ENCODE measurements around the gene MBD1. TPM values are rescaled to one million over a fixed set of nuclear protein-coding genes. Genes with fewer than 3 reads are reported as not detected.

MBD1 gene
- total RNA-seq, 1 donor from 2014 or later, result 53.4 TPM

DNA sequence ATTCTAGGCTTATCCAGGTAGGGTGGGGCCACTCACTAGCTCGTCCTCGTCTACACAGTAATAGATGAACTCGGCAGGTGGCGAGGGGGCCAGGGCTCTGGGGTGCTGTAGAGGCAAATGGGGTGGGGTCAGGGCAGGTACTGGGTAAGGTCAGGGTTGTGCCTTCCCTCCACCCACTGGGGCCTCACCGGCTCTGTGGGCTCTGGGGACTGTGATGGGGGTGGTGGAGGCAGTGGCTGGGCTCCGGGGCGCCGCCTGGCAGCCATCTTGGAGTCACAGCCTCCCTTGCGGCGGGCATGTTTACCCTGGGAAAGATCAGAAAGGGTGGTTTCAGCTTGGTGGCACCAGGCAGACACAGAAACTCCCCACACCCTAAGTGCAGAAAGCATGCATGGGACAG lies 6.4 kb downstream of the MBD1 start:
- intact Hi-C loops (cut with DNase I), result no loop called here
- H3K4me1 ChIP-seq, result peaks cover 2 to 11% of the 10 kb centered on the region in 2 donors
- H3K9me3 ChIP-seq, result no peaks in the 10 kb centered on the region
- H3K4me3 ChIP-seq, result no peak overlapping the region
- H3K27ac ChIP-seq, result no peak overlapping the region
- no peaks in the 10 kb centered on the region for H3K27me3 ChIP-seq
- TF ChIP-seq, protein P1, sequence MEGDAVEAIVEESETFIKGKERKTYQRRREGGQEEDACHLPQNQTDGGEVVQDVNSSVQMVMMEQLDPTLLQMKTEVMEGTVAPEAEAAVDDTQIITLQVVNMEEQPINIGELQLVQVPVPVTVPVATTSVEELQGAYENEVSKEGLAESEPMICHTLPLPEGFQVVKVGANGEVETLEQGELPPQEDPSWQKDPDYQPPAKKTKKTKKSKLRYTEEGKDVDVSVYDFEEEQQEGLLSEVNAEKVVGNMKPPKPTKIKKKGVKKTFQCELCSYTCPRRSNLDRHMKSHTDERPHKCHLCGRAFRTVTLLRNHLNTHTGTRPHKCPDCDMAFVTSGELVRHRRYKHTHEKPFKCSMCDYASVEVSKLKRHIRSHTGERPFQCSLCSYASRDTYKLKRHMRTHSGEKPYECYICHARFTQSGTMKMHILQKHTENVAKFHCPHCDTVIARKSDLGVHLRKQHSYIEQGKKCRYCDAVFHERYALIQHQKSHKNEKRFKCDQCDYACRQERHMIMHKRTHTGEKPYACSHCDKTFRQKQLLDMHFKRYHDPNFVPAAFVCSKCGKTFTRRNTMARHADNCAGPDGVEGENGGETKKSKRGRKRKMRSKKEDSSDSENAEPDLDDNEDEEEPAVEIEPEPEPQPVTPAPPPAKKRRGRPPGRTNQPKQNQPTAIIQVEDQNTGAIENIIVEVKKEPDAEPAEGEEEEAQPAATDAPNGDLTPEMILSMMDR (IDR thresholded peaks at IDR 0.05), result no peak
- no peak for DNase-seq (ENCODE audit: low spot score in 2 of 2)
- peaks cover 64 to 72% of the 10 kb centered on the region in 2 donors for H3K36me3 ChIP-seq

DNA sequence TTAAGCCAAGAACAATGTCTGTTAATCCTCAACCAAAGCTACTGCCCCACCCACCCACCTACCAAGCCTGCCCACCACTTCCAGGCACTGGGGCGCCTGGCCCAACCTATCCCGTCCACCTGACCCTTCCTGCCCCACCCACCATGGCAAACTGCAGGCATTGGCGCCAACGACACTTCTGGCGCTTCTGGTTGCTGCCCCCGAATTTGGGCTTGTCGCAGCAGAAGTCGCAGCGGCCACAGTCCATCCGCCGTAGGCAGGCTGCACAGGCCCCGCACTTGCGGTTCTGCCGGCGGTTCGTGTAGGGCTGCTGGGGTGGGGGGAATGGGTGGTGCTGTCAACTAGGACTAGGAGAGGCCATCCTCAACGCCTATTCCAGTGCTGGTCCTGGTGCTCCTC lies 7.3 kb downstream of the MBD1 start:
- DNase-seq (ENCODE audit: low spot score in 2 of 2), result no peak
- intact Hi-C loops (cut with DNase I), result no loop called here
- peaks cover 64 to 72% of the 10 kb centered on the region in 2 donors for H3K36me3 ChIP-seq

DNA sequence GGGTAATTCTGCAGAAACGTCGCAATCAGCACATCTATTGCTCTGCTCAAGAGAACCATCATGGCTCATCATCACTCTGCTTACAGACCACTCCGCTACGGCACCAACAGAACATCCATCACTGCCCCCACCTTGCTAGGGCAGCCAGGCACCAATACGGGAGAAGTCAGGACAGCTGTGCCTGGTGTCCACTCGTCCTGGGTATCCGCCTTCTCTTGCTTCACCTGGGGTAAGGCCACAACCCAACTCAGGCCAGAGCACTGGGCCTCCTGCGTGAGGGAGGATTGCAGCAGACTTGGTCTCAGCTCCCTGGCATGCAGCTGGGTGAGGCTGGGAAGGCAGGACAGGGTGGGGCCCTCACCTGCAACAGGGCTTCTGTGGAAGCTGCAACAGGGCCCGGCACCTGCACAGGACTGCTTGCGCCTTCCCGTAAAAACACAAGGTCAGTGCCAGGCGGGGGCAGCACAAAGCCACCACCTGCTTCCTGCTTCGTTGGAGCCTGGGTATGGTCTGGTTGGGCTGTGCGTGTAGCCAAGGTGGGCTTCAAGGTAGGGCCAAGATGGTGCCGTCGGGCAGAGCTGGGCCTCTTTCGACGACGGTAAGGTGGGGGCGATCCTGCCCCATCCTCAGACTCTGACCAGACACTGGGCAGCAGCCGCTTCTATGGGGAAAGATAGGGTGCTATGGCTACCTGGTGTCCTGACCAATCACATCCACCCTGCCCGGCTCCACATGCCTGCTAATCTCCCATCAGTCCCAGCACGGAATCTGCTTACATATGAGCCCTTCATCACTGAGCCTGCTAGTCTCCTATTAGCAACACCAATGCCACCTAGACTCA lies 7.9 kb downstream of the MBD1 start:
- DNase-seq (ENCODE audit: low spot score in 2 of 2), result no peak
- H3K9me3 ChIP-seq, result no peaks in the 10 kb centered on the region
- H3K27me3 ChIP-seq, result no peaks in the 10 kb centered on the region
- intact Hi-C loops (cut with DNase I), result no loop called here
- H3K27ac ChIP-seq, result no peak overlapping the region
- H3K4me1 ChIP-seq, result no peaks in the 10 kb centered on the region
- H3K36me3 ChIP-seq, result peaks cover 64 to 72% of the 10 kb centered on the region in 2 donors
- no peak overlapping the region for H3K4me3 ChIP-seq
- TF ChIP-seq, protein P1 (IDR thresholded peaks at IDR 0.05), result no peak

More for the DNA sequence above, 7.3 kb downstream of the MBD1 start:
- Histone ChIP-seq H3K9me3 (no peaks in the 10 kb centered on the region), H3K27me3 (no peaks in the 10 kb centered on the region), H3K4me1 (peaks cover 0 to 4% of the 10 kb centered on the region in 2 donors), H3K4me3 (no peak overlapping the region), H3K27ac (no peak overlapping the region)
- TF ChIP-seq, protein P1 (IDR thresholded peaks at IDR 0.05), result no peak

DNA sequence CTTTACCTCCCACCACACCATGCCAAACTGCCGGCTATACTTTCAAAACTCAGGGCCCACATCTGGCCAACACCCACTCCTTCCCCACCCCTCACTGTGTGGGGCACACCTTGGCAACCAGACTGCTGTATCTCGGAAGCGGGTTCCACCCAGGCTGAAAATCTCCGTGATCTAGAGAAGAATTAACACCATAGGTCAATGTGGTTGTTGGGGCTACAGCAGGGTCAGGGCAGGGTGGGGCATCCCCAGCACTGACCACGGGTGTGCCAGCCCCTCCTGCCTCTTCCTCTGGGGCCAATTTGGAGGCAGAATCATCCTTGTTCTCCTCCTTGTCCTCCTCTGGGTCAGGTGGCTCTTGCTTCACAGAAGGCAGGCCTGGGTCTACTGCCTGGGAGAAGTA lies 8.8 kb downstream of the MBD1 start:
- peaks cover 64 to 66% of the 10 kb centered on the region in 2 donors for H3K36me3 ChIP-seq
- H3K27ac ChIP-seq, result no peak overlapping the region

DNA sequence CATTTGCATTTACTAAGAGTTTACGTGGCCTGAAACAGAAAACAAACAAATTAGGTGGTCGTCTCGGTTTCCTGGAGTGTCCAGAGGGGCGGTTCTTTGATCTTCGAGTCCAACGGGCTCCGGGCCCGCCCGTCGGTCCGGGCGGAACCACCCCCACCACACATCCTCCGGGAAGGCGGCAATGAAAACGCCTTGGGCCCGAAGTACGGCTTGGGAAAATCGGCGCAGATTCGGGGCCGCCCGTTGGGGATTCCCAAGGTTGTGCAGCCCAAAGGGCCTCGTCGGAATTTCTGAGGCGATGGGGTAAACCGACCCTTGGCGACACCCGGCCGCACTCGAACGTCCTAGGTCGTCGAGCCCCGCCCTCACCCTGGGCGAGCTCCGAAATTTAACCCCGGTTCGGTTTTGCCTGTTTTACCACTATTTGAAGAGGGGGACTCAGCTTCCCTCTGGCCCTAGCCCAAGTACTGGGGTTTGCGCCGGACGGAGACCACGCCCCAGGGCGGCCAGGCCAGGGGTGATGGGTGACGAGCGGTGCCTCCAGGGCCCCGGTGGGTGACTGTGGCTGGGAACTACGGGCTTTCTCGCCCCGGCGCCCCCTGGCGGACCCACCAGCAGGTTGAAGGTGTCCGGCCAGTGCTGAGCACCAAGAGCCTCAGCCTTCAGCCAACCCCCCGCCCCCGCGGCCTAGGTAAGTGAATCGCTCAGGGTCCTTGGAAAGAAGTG lies 13.1 kb downstream of the MBD1 start:
- Histone ChIP-seq H3K27ac (peak overlapping the region; percentile 78 to 81), H3K4me1 (no peaks in the 10 kb centered on the region), H3K9me3 (no peaks in the 10 kb centered on the region), H3K36me3 (peaks cover 24% of the 10 kb centered on the region in 2 donors), H3K4me3 (peak overlapping the region; percentile 50 to 68), H3K27me3 (no peaks in the 10 kb centered on the region)
- TF ChIP-seq, protein P1 (IDR thresholded peaks at IDR 0.05), result peak; percentile 64 to 70 (median 69)
- intact Hi-C loops (cut with DNase I), result loop anchor here (5.0 kb wide), 2 partner anchors 39 to 456 kb away; partner anchors contain the start of gene ACAA2
- DNase-seq (ENCODE audit: low spot score in 2 of 2), result peak; percentile 42 to 91

More for the DNA sequence above, 8.8 kb downstream of the MBD1 start:
- Histone ChIP-seq H3K27me3 (no peaks in the 10 kb centered on the region), H3K9me3 (no peaks in the 10 kb centered on the region), H3K4me3 (no peak overlapping the region), H3K4me1 (no peaks in the 10 kb centered on the region)
- TF ChIP-seq, protein P1 (IDR thresholded peaks at IDR 0.05), result no peak
- intact Hi-C loops (cut with DNase I), result no loop called here
- DNase-seq (ENCODE audit: low spot score in 2 of 2), result no peak
